Ectodermal cell (in vitro differentiated cells): ENCODE data around the gene NTN1.
A peak's percentile ranks its signal among the peaks of the same experiment; 100 is the strongest.
"Not testable (repeated sequence)": the region's sequence is repeated elsewhere in the genome, so short reads cannot be mapped to it uniquely, and the experiment has no call there.

Experiments used
- H3K27ac ChIP-seq: 2 replicates; pipeline ENCODE4 v1.7.0; 2013; ENCODE audit warnings: mild to moderate bottlenecking, low read depth, low read length; ENCODE audit not compliant: insufficient read depth, poor library complexity, severe bottlenecking
- H3K27me3 ChIP-seq: 2 replicates; pipeline ENCODE4 v1.7.0; 2013; ENCODE audit warnings: mild to moderate bottlenecking, low read length; ENCODE audit not compliant: insufficient read depth, control insufficient read depth, poor library complexity, severe bottlenecking
- H3K36me3 ChIP-seq: one replicate; pipeline ENCODE4 v1.7.0; 2013; ENCODE audit warnings: low read length; ENCODE audit not compliant: control insufficient read depth, insufficient read depth
- H3K4me1 ChIP-seq: one replicate; pipeline ENCODE4 v1.7.0; 2013; ENCODE audit warnings: low read length; ENCODE audit not compliant: control insufficient read depth, insufficient read depth
- H3K4me3 ChIP-seq: 2 replicates; pipeline ENCODE4 v1.7.0; 2013; ENCODE audit warnings: low read depth, low read length, control low read depth; ENCODE audit not compliant: insufficient read depth
- H3K9me3 ChIP-seq: 2 replicates; pipeline ENCODE4 v1.7.0; 2013; ENCODE audit warnings: mild to moderate bottlenecking, low read length, moderate library complexity; ENCODE audit not compliant: control insufficient read depth
- WGBS, 2 experiments: methylation state at CpG; one replicate each; pipeline ENCODE4 v1.1.7; 2013; ENCODE audit warnings: missing lambda C conversion rate in 2 of 2; 5-methylcytosine and 5-hydroxymethylcytosine counted together

NTN1 gene

GRCh38 chr17:9150446-9151090 lies 129.3 kb downstream of the NTN1 start:
- Histone ChIP-seq H3K27me3 (no peaks in the 10 kb centered on the region), H3K4me1 (peaks cover 12% of the 10 kb centered on the region), H3K9me3 (no peaks in the 10 kb centered on the region), H3K4me3 (no peak overlapping the region), H3K27ac (peak overlapping the region; percentile 78), H3K36me3 (no peaks in the 10 kb centered on the region)
- WGBS, 2 experiments = 52 to 53% methylated on average over 25 of the region's 25 CpGs

GRCh38 chr17:9151091-9151490 lies 129.8 kb downstream of the NTN1 start:
- H3K4me1 ChIP-seq = peaks cover 12% of the 10 kb centered on the region
- H3K27ac ChIP-seq = no peak overlapping the region
- no peaks in the 10 kb centered on the region for H3K9me3 ChIP-seq
- no peaks in the 10 kb centered on the region for H3K27me3 ChIP-seq
- no peak overlapping the region for H3K4me3 ChIP-seq
- no peaks in the 10 kb centered on the region for H3K36me3 ChIP-seq
- 42 to 52% methylated on average over 6 of the region's 6 CpGs for whole genome bisulfite sequencing, 2 experiments

- H3K27me3 ChIP-seq, H3K4me3 ChIP-seq, H3K27ac ChIP-seq, H3K9me3 ChIP-seq, H3K36me3 ChIP-seq: not testable (repeated sequence)
- peaks cover 12% of the 10 kb centered on the region for H3K4me1 ChIP-seq
- 94 to 98% methylated on average over 10 of the region's 10 CpGs for WGBS, 2 experiments
Measured at GRCh38 chr17:9151740-9152139, 130.4 kb downstream of the NTN1 start.

GRCh38 chr17:9158544-9159452 lies 137.5 kb downstream of the NTN1 start:
- H3K27me3 ChIP-seq = no peaks in the 10 kb centered on the region
- WGBS, 2 experiments = 88 to 89% methylated on average over 6 of the region's 6 CpGs
- no peaks in the 10 kb centered on the region for H3K9me3 ChIP-seq
- H3K36me3 ChIP-seq = no peaks in the 10 kb centered on the region
- no peak overlapping the region for H3K27ac ChIP-seq
- H3K4me3 ChIP-seq = no peak overlapping the region
- H3K4me1 ChIP-seq = peaks cover 5% of the 10 kb centered on the region

- no peaks in the 10 kb centered on the region for H3K27me3 ChIP-seq
- 88 to 90% methylated on average over 31 of the region's 31 CpGs for WGBS, 2 experiments
- no peak overlapping the region for H3K27ac ChIP-seq
- H3K9me3 ChIP-seq = no peaks in the 10 kb centered on the region
- H3K36me3 ChIP-seq = no peaks in the 10 kb centered on the region
- H3K4me3 ChIP-seq = no peak overlapping the region
- H3K4me1 ChIP-seq = peaks cover 5% of the 10 kb centered on the region
Measured at GRCh38 chr17:9162275-9162985, 141.1 kb downstream of the NTN1 start.

GRCh38 chr17:9166788-9167187 lies 145.5 kb downstream of the NTN1 start:
- Histone ChIP-seq H3K36me3 (no peaks in the 10 kb centered on the region), H3K27ac (no peak overlapping the region), H3K4me1 (peaks cover 7% of the 10 kb centered on the region), H3K27me3 (no peaks in the 10 kb centered on the region), H3K4me3 (no peak overlapping the region), H3K9me3 (no peaks in the 10 kb centered on the region)
- WGBS, 2 experiments = 83 to 89% methylated on average over 9 of the region's 9 CpGs

GRCh38 chr17:9167379-9167778 lies 146.1 kb downstream of the NTN1 start:
- Histone ChIP-seq H3K27ac (no peak overlapping the region), H3K4me3 (no peak overlapping the region), H3K36me3 (no peaks in the 10 kb centered on the region), H3K9me3 (no peaks in the 10 kb centered on the region), H3K4me1 (peaks cover 7% of the 10 kb centered on the region), H3K27me3 (no peaks in the 10 kb centered on the region)
- 70 to 77% methylated on average over 6 of the region's 6 CpGs for WGBS, 2 experiments

GRCh38 chr17:9169116-9169515 lies 147.8 kb downstream of the NTN1 start:
- Histone ChIP-seq H3K36me3 (no peaks in the 10 kb centered on the region), H3K4me3 (no peak overlapping the region), H3K9me3 (no peaks in the 10 kb centered on the region), H3K27me3 (no peaks in the 10 kb centered on the region), H3K27ac (no peak overlapping the region), H3K4me1 (peaks cover 7% of the 10 kb centered on the region)
- WGBS, 2 experiments = 94 to 97% methylated on average over 3 of the region's 3 CpGs

GRCh38 chr17:9170336-9170735 lies 149.0 kb downstream of the NTN1 start:
- 93 to 96% methylated on average over 4 of the region's 4 CpGs for WGBS, 2 experiments
- no peak overlapping the region for H3K4me3 ChIP-seq
- H3K4me1 ChIP-seq = peaks cover 7% of the 10 kb centered on the region
- H3K9me3 ChIP-seq = no peaks in the 10 kb centered on the region
- no peaks in the 10 kb centered on the region for H3K27me3 ChIP-seq
- H3K36me3 ChIP-seq = no peaks in the 10 kb centered on the region
- no peak overlapping the region for H3K27ac ChIP-seq

- H3K27ac ChIP-seq = no peak overlapping the region
- WGBS, 2 experiments = 70 to 72% methylated on average over 6 of the region's 6 CpGs
Measured at GRCh38 chr17:9170853-9171252, 149.5 kb downstream of the NTN1 start.

More at GRCh38 chr17:9170853-9171252, 149.5 kb downstream of the NTN1 start:
- peaks cover 7% of the 10 kb centered on the region for H3K4me1 ChIP-seq
- H3K36me3 ChIP-seq = no peaks in the 10 kb centered on the region
- no peaks in the 10 kb centered on the region for H3K27me3 ChIP-seq
- no peak overlapping the region for H3K4me3 ChIP-seq
- H3K9me3 ChIP-seq = no peaks in the 10 kb centered on the region
